ENCODE measurements around the gene TSSC4. TPM values are rescaled to one million over a fixed set of nuclear protein-coding genes. Genes with fewer than 3 reads are reported as not detected.
A peak's percentile ranks its signal among the peaks of the same experiment; 100 is the strongest.

The TSSC4 gene
- total RNA-seq, 1 experiment from 2014 or later, result 60.9 TPM

- Histone ChIP-seq H3K9me3 (no peaks in the 10 kb centered on the region), H3K36me3 (ENCODE audit: control insufficient read depth, insufficient read depth, low read length) (no peaks in the 10 kb centered on the region), H3K4me1 (no peaks in the 10 kb centered on the region), H3K27me3 (replicated peaks; ENCODE audit: control insufficient read depth, insufficient read depth, low read length) (no peaks in the 10 kb centered on the region; the same call in 1 of the 2 replicates), H3K4me3 (ENCODE audit: low read depth, low read length) (no peak overlapping the region)
- peak in 1 of 2 experiments; percentile 1 for DNase-seq
- TF ChIP-seq CTCF (IDR thresholded peaks at IDR 0.05; ENCODE audit: insufficient read depth in 1 of 2, low read depth in 1 of 2, low read length in 1 of 2, severe bottlenecking in 1 of 2, unreplicated experiment in 1 of 2), result no peak
- no peak overlapping the region for H3K4me3 Mint-ChIP-seq (ENCODE audit: unreplicated experiment)
- H3K36me3 Mint-ChIP-seq (ENCODE audit: insufficient read depth, unreplicated experiment), result no peaks in the 10 kb centered on the region
- H3K27me3 Mint-ChIP-seq (ENCODE audit: insufficient read depth, unreplicated experiment), result peaks cover 4% of the 10 kb centered on the region
- H3K4me1 Mint-ChIP-seq (ENCODE audit: low read depth, unreplicated experiment), result no peaks in the 10 kb centered on the region
- intact Hi-C loops (cut with micrococcal nuclease; ENCODE audit: unreplicated experiment), result no loop called here
- ChIA-PET POLR2A (no interaction called here), CTCF (interaction anchor here (0.7 kb wide), 1 partner anchor 225 kb away, joined by 3 read pairs; no protein-coding TSS in a partner anchor)
- H3K9me3 Mint-ChIP-seq (ENCODE audit: unreplicated experiment), result no peaks in the 10 kb centered on the region
- no peak overlapping the region for H3K27ac Mint-ChIP-seq (ENCODE audit: unreplicated experiment)
- no TSS peak for BruUV-seq (replicated peaks)
Observed at GRCh38 chr11:2453436-2453835, 52.9 kb downstream of the TSSC4 start.

Other genes starting within 250 kb of the TSSC4 start
- gene INS, start 239.5 kb upstream of the TSSC4 start, total RNA-seq (2022), result not detected in 2 replicates
- gene TH, start 228.9 kb upstream of the TSSC4 start, total RNA-seq (2022), result not detected in 2 replicates
- 26.6 and 32.5 TPM in 2 replicates for gene ASCL2, start 130.2 kb upstream of the TSSC4 start, total RNA-seq (2022)
- 0.09 and 0.21 TPM in 2 replicates for gene C11orf21, start 98.8 kb upstream of the TSSC4 start, total RNA-seq (2022)
- gene TSPAN32, start 98.7 kb upstream of the TSSC4 start, total RNA-seq (2022), result 0.97 and 1.2 TPM in 2 replicates
- gene CD81, start 23.4 kb upstream of the TSSC4 start, total RNA-seq (2022), result 397 and 412 TPM in 2 replicates
- gene TRPM5, start 43.8 kb downstream of the TSSC4 start, total RNA-seq (2022), result not detected in 2 replicates
- 0.72 and 1.0 TPM in 2 replicates for gene KCNQ1, start 44.3 kb downstream of the TSSC4 start, total RNA-seq (2022)